ENCODE results near the gene CCM2. TPM values are rescaled to one million over a fixed set of nuclear protein-coding genes. Genes with fewer than 3 reads are reported as not detected.

The CCM2 gene
- total RNA-seq, 1 donor from 2014 or later, result 33.8 TPM

- no peaks in the 10 kb centered on the region for H3K9me3 Mint-ChIP-seq
- no peak overlapping the region for H3K4me3 Mint-ChIP-seq
- no peaks in the 10 kb centered on the region for H3K36me3 Mint-ChIP-seq
- no peak for DNase-seq (ENCODE audit: extremely low spot score, unreplicated experiment)
- H3K27me3 Mint-ChIP-seq, result peaks cover 4% of the 10 kb centered on the region
- TF ChIP-seq CTCF (conservative IDR thresholded peaks at IDR 0.05), result no peak
- no peak overlapping the region for H3K27ac Mint-ChIP-seq
- H3K4me1 Mint-ChIP-seq (ENCODE audit: unreplicated experiment), result no peaks in the 10 kb centered on the region
Measured at GRCh38 chr7:45123913-45124710, 124.1 kb downstream of the CCM2 start.

- Mint-ChIP-seq H3K9me3 (no peaks in the 10 kb centered on the region), H3K4me1 (ENCODE audit: unreplicated experiment) (no peaks in the 10 kb centered on the region), H3K4me3 (no peak overlapping the region), H3K27me3 (no peaks in the 10 kb centered on the region), H3K36me3 (no peaks in the 10 kb centered on the region), H3K27ac (no peak overlapping the region)
- no peak for DNase-seq (ENCODE audit: extremely low spot score, unreplicated experiment)
- no peak for TF ChIP-seq CTCF (conservative IDR thresholded peaks at IDR 0.05)
Measured at GRCh38 chr7:45125193-45125904, 125.3 kb downstream of the CCM2 start.

Other genes starting within 250 kb of the CCM2 start
- 1,428 and 1,469 TPM in 2 replicates for gene PPIA, start 203.5 kb upstream of the CCM2 start, total RNA-seq (ENCODE audit: low replicate concordance)
- 116 and 239 TPM in 2 replicates for gene H2AZ2, start 152.1 kb upstream of the CCM2 start, total RNA-seq (ENCODE audit: low replicate concordance)
- 24.8 and 29.0 TPM in 2 replicates for gene PURB, start 114.7 kb upstream of the CCM2 start, total RNA-seq (ENCODE audit: low replicate concordance)
- gene MYO1G, start 21.2 kb upstream of the CCM2 start, total RNA-seq (ENCODE audit: low replicate concordance), result 0.52 and 0.53 TPM in 2 replicates
- 7.3 and 12.5 TPM in 2 replicates for gene NACAD, start 88.8 kb downstream of the CCM2 start, total RNA-seq (ENCODE audit: low replicate concordance)
- 88.2 and 98.3 TPM in 2 replicates for gene TBRG4, start 111.5 kb downstream of the CCM2 start, total RNA-seq (ENCODE audit: low replicate concordance)
- 0.48 and 0.70 TPM in 2 replicates for gene RAMP3, start 157.6 kb downstream of the CCM2 start, total RNA-seq (ENCODE audit: low replicate concordance)

Data from type B pancreatic cell (in vitro differentiated cells).